ENCODE measurements around the gene SYNGR1. TPM values are rescaled to one million over a fixed set of nuclear protein-coding genes. Genes with fewer than 3 reads are reported as not detected.

The SYNGR1 gene
- total and polyA plus RNA-seq, 2 of the 8 experiments (the other 6 are each of a cell fraction or from before 2014, with no cell fraction given) = 32.5 to 84.7 TPM

- TF ChIP-seq CHD2 (IDR thresholded peaks at IDR 0.05; ENCODE audit: low read length) = no peak
- TF ChIP-seq TCF12 (IDR thresholded peaks at IDR 0.05; ENCODE audit: low read depth, low read length) = no peak
- no peak for TF ChIP-seq ZNF274 (IDR thresholded peaks at IDR 0.05; ENCODE audit: borderline replicate concordance, extremely low read depth, low read length)
- no peak for TF ChIP-seq SIRT6 (IDR thresholded peaks at IDR 0.05; ENCODE audit: low read length)
Measured at GRCh38 chr22:39303358-39303757, 46.4 kb upstream of the SYNGR1 start (continued).
